Liver (tissue), 3 donors: ENCODE data around the gene PLA2G4D.

ENCODE experiments used
- ATF3 ChIP-seq: IDR thresholded peaks from 2 replicates; pipeline ENCODE4 v1.6.1; 2016; ENCODE audit warnings: antibody characterized with exemption
- CTCF ChIP-seq: fragments of 150-350 bp; IDR thresholded peaks from 2 replicates; pipeline ENCODE4 v1.5.1; 2017; ENCODE audit warnings: improper control_type of control experiment, low read depth, low read length; ENCODE audit not compliant: missing input control
- MAX ChIP-seq: IDR thresholded peaks from 2 replicates; pipeline ENCODE4 v1.6.1; 2016; ENCODE audit warnings: antibody characterized with exemption
- NR2F2 ChIP-seq: IDR thresholded peaks from 2 replicates; pipeline ENCODE4 v1.6.1; 2016; ENCODE audit warnings: antibody characterized with exemption
- RAD21 ChIP-seq, 2 donors: IDR thresholded peaks; 2 replicates each; pipeline ENCODE4 v1.6.1; 2016; ENCODE audit warnings: antibody characterized with exemption in 2 of 2, mild to moderate bottlenecking in 2 of 2
- RXRA ChIP-seq, 2 donors: IDR thresholded peaks; 2 replicates each; pipeline ENCODE4 v1.6.1; 2017 to 2018; ENCODE audit warnings: antibody characterized with exemption in 2 of 2, mild to moderate bottlenecking in 1 of 2
- YY1 ChIP-seq: IDR thresholded peaks from 2 replicates; pipeline ENCODE4 v1.6.1; 2016; ENCODE audit warnings: antibody characterized with exemption, mild to moderate bottlenecking
- donor health status: healthy.
- donor health status: healthy.

GRCh38 chr15:42072141-42072685, 22.1 kb downstream of the PLA2G4D start:
- TF ChIP-seq CTCF (no peak), YY1 (no peak), ATF3 (no peak), MAX (no peak), RXRA (IDR thresholded peaks at IDR 0.05) (no peak), RAD21 (IDR thresholded peaks at IDR 0.05) (no peak), NR2F2 (no peak)
